ENCODE data around the gene AKNA.

Gene AKNA

GRCh38 chr9:114396558-114397218, 8.9 kb upstream of the AKNA start:
- no peak for TF ChIP-seq GATA2 (IDR thresholded peaks at IDR 0.05; ENCODE audit: low read depth, low read length)
- no peak for TF ChIP-seq GATA3 (IDR thresholded peaks at IDR 0.05; ENCODE audit: low read depth, low read length)

GRCh38 chr9:114395768-114396167, 8.0 kb upstream of the AKNA start:
- no peak for TF ChIP-seq GATA2 (IDR thresholded peaks at IDR 0.05; ENCODE audit: low read depth, low read length)
- no peak for TF ChIP-seq GATA3 (IDR thresholded peaks at IDR 0.05; ENCODE audit: low read depth, low read length)

GRCh38 chr9:114395334-114395617, 7.5 kb upstream of the AKNA start:
- no peak for TF ChIP-seq GATA2 (IDR thresholded peaks at IDR 0.05; ENCODE audit: low read depth, low read length)

- TF ChIP-seq GATA3 (IDR thresholded peaks at IDR 0.05; ENCODE audit: low read depth, low read length) (no peak), GATA2 (IDR thresholded peaks at IDR 0.05; ENCODE audit: low read depth, low read length) (no peak; the same call in 1 of the 2 replicates)
Measured at GRCh38 chr9:114394523-114395333, 6.9 kb upstream of the AKNA start.

GRCh38 chr9:114392749-114393112, 4.9 kb upstream of the AKNA start:
- no peak for TF ChIP-seq GATA3 (IDR thresholded peaks at IDR 0.05; ENCODE audit: low read depth, low read length)

- TF ChIP-seq GATA2 (IDR thresholded peaks at IDR 0.05; ENCODE audit: low read depth, low read length) (no peak), GATA3 (IDR thresholded peaks at IDR 0.05; ENCODE audit: low read depth, low read length) (no peak)
Measured at GRCh38 chr9:114390952-114391351, 3.2 kb upstream of the AKNA start.

DNA sequence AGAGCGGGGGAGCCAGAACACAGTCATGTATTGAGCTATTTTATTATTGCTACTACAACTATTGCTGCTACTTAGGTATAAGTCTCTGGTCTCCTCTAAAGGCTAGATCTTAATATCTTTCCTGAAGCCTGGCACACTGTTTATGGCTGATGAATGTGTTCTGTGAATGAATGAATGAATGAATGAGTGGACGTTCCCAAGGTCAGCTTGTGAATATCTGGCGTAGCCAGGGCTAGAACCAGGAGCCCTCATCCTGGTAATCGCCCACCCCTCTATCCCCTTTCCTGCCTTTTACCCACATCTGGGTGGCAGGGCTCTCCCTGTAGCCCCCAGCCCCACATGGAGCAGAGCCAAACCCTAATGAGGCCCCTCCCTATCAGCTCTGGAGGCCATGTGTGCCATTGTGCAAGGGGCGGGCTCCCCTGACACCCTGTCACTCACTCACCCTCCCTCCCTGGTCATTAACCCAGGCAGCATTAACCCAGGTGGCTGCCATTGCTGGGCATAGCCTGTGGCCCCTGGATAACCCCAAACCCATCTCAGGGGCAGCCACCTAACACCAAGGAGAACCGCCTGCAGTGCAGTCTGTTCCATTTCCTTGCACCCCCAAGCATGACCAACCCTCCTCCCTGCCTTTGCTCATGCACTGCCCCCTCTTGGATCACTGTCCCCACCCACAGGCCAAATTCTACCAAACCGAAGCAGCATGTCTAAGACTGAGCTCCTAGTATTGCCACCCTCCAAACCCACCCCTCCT, 2.0 kb upstream of the AKNA start:
- TF ChIP-seq GATA2 (IDR thresholded peaks at IDR 0.05; ENCODE audit: low read depth, low read length) (no peak), GATA3 (IDR thresholded peaks at IDR 0.05; ENCODE audit: low read depth, low read length) (no peak)

GRCh38 chr9:114388764-114389375, 1.1 kb upstream of the AKNA start:
- no peak for TF ChIP-seq GATA2 (IDR thresholded peaks at IDR 0.05; ENCODE audit: low read depth, low read length)
- TF ChIP-seq GATA3 (IDR thresholded peaks at IDR 0.05; ENCODE audit: low read depth, low read length): no peak

- TF ChIP-seq GATA3 (IDR thresholded peaks at IDR 0.05; ENCODE audit: low read depth, low read length): no peak
Measured at GRCh38 chr9:114388357-114388682, 538 bp upstream of the AKNA start.

GRCh38 chr9:114386886-114387679, 699 bp downstream of the AKNA start:
- TF ChIP-seq GATA2 (IDR thresholded peaks at IDR 0.05; ENCODE audit: low read depth, low read length): no peak
- TF ChIP-seq GATA3 (IDR thresholded peaks at IDR 0.05; ENCODE audit: low read depth, low read length): no peak

DNA sequence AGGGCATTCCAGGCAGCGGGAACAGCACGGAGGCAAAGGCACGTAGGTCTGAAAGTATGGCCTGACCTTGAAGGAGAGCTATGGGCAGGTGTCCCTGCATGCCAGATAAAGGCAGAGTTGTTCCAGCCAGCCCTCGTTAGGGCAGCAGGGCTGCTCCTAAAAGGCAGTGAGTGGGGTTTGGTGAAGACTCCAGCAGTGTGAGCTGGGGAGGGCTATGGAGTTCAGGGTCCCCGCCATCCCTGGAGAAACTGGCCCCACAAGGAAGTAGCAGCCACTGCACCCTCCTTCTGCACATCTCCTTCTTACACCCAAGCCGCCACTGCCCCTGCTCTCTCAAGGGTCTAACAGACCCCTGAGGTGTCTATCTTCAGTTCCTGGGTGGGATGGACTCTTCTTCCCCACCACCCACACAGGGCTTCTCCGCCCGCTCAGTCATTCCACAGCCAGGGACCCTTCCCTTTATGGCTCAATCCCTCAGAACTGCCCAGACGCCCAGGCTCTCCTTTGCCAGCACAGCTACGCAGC, 1.4 kb downstream of the AKNA start:
- TF ChIP-seq GATA2 (IDR thresholded peaks at IDR 0.05; ENCODE audit: low read depth, low read length) (no peak), GATA3 (IDR thresholded peaks at IDR 0.05; ENCODE audit: low read depth, low read length) (no peak)

DNA sequence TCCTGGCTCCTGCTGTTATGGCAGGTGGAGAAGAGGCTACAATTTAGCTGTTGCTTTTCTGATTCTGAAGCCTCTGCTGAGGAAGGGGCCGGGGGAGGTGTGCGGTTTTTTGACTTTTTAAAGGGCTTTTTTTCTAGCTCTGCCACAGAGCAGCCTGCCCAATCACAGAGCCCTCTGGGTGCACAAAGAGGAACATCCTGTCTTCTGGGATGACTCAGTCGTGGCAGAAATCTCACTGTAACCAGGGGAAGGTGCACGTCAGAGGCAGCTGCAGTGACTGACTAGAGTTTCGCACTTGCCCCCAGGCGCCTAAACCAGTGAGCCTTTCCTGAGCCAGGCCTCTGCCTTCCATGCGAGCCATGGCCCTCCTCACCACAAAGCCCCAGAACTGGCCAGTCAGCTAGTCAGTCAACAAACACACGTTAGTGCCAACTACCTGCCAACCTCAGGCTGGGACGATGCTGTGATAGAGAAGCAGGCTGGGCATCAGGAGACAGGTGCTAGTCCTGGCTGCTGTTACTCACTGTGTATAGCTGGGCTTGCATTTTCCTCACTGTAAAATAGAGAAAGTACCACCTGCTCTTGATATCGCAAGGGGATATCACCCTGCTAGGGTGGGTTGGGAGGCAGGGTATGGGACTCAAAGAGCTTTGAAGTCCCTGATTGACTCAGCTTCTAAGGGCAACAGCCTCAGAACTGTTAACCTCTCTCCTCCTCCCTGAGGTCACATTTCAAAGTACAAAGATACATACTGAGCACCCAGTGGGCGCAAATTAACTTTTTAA, 2.2 kb downstream of the AKNA start:
- no peak for TF ChIP-seq GATA2 (IDR thresholded peaks at IDR 0.05; ENCODE audit: low read depth, low read length)
- no peak for TF ChIP-seq GATA3 (IDR thresholded peaks at IDR 0.05; ENCODE audit: low read depth, low read length)

DNA sequence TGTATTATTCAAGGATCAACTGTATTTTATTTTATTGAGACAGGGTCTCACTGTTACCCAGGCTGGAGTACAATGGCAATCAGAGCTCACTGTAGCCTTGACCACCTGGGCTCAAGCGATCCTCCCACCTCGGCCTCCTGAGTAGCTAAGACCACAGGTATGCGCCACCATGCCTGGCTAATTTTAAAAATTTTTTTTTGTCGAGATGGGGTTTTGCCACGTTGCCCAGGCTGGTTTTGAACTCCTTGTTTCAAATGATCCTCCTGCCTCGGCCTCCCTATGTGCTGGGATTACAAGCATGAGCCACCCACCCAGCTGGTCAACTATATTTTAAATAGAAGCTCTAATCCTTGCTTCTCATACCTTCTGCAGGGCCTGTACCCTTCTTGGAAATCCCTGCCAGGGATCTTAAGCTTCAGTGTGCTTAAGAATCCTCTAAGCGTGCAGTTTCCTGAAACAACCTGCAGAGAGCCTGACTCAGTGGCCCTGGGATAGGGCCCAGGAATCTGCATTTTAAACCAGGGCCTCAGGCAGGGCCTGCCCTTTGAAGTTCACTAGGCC, 2.9 kb downstream of the AKNA start:
- TF ChIP-seq GATA2 (IDR thresholded peaks at IDR 0.05; ENCODE audit: low read depth, low read length) (no peak), GATA3 (IDR thresholded peaks at IDR 0.05; ENCODE audit: low read depth, low read length) (no peak)

All from SH-SY5Y (cell line).